GM10266 (cell line): ENCODE data around the gene INSIG1.

Experiments
- DNase-seq: peaks from one replicate; pipeline ENCODE4 v3.0.0; 2012; ENCODE audit errors: extremely low spot score
- TF ChIP-seq, protein P1 (sequence below): IDR thresholded peaks from 2 replicates; pipeline ENCODE4 v1.5.1; 2012; ENCODE audit warnings: mild to moderate bottlenecking, low read depth; ENCODE audit not compliant: control insufficient read depth, insufficient read depth; ENCODE audit errors: missing control alignments

INSIG1 gene

DNA sequence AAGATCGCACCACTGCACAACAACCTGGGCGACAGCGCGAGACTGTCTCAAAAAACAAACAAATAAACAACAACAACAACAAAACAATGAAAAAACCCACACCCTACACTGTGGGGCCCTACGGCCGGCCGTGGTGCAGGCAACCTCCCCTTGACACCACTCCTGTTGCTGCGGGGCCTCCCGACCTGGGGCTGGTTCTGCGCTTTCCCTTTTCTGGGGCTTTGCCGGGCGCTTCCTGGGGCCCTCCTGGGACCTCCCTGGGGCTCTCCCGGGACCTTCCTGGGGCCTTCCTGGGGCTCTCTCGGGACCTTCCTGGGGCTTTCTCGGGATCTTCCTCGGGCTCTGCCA is 46.6 kb downstream of the INSIG1 start:
- peak; percentile 82 for DNase-seq
- TF ChIP-seq, protein P1, sequence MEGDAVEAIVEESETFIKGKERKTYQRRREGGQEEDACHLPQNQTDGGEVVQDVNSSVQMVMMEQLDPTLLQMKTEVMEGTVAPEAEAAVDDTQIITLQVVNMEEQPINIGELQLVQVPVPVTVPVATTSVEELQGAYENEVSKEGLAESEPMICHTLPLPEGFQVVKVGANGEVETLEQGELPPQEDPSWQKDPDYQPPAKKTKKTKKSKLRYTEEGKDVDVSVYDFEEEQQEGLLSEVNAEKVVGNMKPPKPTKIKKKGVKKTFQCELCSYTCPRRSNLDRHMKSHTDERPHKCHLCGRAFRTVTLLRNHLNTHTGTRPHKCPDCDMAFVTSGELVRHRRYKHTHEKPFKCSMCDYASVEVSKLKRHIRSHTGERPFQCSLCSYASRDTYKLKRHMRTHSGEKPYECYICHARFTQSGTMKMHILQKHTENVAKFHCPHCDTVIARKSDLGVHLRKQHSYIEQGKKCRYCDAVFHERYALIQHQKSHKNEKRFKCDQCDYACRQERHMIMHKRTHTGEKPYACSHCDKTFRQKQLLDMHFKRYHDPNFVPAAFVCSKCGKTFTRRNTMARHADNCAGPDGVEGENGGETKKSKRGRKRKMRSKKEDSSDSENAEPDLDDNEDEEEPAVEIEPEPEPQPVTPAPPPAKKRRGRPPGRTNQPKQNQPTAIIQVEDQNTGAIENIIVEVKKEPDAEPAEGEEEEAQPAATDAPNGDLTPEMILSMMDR, result no peak

DNA sequence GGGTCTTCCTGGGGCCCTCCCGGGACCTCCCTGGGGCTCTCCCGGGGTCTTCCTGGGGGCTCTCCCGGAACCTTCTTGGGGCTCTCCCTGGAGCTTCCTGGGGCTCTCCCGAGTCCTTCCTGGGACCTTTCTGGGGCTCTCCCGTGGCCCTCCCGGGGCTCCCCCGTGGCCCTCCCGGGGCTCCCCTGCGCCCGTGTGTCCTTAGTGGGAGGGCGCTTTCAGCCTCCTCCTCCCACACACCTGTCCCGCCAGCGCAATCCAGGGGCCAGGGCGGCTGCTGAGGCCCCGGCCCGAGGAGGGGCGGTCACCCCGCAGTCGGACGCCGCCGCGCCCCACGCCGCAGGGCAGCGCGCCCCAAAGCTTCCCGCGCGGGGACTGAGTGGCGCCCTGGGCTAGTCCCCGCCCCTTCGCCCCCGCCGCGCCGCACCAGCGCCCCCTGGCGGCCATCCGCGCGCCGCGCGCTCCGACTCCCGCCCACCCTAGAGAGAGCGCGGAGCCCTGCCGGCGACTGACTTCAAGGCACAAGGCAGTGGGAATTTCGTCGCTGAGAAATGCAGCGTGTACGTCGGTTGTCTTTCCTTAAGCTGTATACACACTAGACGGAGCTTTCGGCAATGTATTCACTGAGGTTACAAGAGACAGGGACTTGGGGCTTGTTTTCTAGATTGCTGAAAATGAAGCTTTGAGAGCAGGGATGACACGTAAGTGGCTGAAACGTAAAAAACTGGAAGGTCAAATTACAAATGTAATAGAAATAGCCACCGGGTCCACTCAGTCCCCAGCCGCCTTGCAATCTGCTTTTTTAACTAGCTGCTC is 47.1 kb downstream of the INSIG1 start:
- TF ChIP-seq, protein P1, result peak; percentile 85
- DNase-seq, result peak; percentile 93

DNA sequence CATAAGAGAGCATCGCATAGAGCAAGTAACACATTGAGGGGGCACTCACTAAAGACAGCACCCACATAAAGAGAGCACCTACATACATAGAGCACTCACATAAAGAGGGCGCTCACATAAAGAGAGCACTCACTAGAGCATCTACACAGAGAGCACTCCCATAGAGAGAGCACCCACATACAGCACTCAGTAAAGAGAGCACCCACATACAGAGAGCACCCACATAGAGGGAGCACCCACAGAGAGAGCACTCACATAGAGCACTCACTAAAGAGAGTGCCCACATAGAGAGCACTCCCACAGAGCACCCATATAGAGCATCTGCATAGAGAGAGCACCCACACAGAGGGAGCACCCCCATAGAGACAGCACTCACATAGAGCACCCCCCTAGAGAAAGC is 47.8 kb downstream of the INSIG1 start:
- TF ChIP-seq, protein P1, result no peak

DNA sequence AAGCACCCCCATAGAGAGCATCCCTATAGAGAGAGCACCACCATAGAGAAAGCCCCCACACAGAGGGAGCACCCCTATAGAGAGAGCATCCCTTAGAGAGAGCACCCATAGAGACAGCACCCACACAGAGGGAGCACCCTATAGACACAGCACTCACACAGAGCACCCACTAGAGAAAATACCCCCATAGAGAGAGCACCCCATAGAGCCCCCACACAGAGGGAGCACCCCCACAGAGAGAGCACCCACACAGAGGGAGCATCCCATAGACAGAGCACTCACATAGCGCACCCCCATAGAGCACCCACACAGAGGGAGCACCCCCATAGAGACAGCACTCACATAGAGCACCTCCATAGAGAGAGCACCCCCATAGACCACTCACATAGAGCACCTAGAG is 48.6 kb downstream of the INSIG1 start:
- TF ChIP-seq, protein P1, result no peak
- no peak for DNase-seq

More for the DNA sequence above, 47.8 kb downstream of the INSIG1 start:
- DNase-seq, result no peak

DNA sequence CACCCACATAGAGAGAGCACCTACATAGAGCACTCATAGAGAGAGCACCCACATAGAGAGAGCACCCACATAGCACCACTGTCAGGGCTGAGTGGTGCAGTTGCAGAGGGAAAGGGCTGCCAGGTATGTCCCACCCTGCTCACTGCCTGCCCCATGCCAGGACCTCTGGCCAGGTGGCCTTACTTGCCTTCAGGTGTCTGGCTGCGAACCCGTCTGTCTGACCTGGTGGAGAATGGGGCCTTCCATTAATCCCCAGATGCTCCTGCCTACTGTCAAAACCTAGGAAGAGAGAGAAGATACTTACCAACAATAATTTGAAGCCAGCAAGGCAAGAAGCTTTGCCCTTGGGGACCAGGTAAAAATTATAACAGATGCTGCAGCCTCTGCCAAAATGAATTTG is 51.1 kb downstream of the INSIG1 start:
- TF ChIP-seq, protein P1, result no peak
- DNase-seq, result peak; percentile 33

DNA sequence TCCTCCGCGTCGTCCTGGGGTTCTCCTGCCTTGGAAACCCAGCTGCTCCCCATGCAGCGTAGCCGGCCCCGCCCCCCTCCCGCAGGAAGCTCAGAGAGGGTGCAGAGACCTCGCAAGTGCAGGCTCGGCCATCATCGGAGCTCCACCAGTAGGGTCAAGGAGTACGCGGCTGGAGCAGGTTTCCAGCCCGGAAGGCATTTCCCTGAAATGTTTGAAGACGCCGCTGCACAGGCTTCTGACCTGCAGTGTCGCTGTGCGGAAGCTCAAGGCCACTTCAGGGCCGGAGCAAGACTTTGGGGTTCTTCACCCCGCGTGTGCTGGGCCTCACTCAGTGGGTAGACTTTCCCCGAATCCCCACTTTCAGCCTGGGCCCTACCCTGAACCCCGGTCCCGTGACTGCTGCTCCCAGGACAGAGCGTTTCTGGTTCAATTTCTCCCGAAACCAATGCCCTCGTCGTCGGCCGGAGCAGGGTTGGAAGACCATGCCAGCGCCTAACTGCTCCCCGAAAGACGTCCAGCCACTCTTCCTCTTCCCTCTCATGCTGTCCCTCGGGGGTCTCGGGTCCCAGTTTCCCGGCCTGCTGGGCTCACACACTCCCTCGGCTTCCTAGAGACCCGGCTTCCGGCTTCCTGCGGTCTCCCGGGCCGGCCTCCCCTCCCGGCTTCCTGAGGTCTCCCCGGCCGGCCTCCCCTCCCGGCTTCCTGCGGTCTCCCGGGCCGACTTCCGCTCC is 52.1 kb downstream of the INSIG1 start:
- DNase-seq, result peak; percentile 58
- TF ChIP-seq, protein P1, result no peak
